Stimulated activated CD4-positive, alpha-beta T cell treated with anti-CD3 and anti-CD28 coated beads, Interleukin-2, amount 100 ng/mL, for 48 hours (primary cell): ENCODE results near the gene ACAP3.
A peak's percentile ranks its signal among the peaks of the same experiment; 100 is the strongest.

Experiments used
- DNase-seq, 2 donors: peaks; one replicate each; pipeline ENCODE4 v3.0.0-alpha.2; 2020

The ACAP3 gene

DNA sequence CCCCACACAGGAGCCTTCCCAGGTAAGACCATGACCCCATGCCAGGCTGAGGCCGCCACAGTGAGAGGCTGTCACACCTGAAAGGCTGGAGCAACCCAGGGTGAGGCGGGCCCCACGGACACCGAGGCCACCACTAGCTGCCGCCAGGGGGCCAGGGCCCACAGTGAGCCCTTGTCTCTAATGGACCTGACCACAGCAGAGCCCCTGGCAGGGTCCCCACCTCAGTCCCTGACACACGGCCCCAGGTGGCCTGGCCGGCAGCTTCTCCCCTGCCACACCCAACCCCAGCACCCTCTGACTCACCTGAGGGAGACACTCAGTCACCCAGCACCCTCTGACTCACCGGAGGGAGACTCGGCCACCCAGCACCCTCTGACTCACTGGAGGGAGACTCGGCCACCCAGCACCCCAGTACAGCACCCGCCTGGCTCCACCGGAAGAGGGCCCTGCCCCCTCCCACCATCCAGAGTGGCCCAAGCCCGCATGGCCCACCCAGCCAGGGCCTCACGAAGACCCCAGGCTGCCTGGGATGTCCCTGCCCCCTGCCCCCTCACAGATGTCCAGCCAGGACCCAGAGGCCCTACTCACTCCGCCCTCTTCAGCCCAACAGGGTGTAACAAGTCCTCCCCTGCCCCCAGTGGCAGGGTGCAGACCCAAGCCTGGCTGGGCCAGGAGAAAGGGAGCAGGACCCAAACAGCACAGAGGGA is 37.1 kb upstream of the ACAP3 start:
- no peak for DNase-seq

- DNase-seq, result no peak
Observed at GRCh38 chr1:1343811-1344421, 36.2 kb upstream of the ACAP3 start.

- DNase-seq, result no peak
Observed at GRCh38 chr1:1342584-1343115, 34.9 kb upstream of the ACAP3 start.

DNA sequence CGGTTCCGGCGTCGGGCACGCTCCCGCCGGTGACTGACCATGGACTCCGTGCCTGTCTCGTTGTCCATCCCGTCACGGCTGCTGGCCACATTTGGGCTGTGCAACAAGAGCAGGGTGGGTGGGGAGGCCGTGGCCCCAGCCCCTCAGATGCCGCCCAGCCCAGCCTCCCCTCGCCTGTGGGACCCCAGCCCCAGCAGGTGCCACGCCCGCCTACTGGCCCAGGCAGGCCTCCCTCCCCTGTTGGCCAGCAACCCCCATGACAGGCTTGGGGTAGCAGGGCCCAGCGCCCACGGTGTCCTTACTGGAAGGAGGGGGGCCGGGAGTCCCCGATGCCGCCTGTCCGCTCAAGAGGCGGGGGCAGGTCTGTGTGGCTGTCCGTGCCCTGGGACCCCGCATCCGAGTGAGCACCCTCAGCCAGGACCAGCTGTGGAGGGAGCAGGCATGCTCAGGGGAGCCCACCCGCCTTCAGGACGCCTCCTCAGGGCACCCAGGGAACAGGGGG is 34.4 kb upstream of the ACAP3 start:
- no peak for DNase-seq

GRCh38 chr1:1341549-1342021 is 33.9 kb upstream of the ACAP3 start:
- no peak for DNase-seq

DNA sequence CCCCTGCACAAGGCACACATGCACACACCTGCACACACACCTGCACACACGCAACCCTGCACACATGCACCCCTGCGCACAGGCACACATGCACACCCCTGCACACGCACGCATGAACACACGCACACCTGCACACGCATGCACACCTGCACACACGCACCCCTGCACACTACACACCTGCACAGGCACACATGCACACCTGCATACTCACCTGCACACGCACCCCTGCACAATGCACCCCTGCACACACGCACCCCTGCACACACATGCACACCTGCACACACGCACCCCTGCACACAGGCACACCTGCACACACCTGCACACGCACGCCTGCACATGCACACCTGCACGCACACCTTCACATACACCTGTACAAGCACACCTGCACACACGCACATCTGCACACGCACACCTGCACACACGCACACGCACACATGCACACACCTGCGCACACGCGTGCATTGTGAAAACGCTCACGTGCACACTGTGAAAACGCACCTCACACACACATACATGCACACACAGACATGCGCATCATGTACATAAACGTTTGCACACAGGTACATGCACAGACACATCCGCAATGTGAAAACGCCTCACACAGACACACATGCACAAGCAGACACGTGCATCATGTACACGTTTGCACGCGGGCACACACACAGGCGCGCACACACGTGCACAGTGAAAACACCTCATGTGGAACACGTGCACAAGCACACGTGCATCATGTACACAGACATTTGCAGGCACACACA is 33.2 kb upstream of the ACAP3 start:
- no peak for DNase-seq

GRCh38 chr1:1340185-1340584 is 32.5 kb upstream of the ACAP3 start:
- DNase-seq, result no peak

GRCh38 chr1:1338278-1338677 is 30.5 kb upstream of the ACAP3 start:
- DNase-seq, result no peak

DNA sequence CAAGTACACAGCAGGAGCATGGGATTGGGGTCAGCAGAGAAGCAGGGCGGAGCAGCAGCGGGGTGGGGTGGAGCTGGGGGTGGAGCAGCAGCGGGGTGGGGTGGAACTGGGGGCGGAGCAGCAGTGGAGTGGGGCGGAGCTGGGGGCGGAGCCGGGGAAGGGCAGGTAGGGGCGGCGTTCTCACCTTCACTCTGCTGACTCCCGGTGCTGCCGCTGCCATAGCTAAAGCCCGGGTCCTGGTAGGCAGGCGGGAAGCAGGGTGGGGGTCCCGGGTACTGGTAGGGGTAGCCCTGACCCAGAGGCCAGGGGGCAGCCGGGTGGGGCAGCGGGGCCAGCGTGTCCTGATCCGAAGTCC is 30.0 kb upstream of the ACAP3 start:
- peak; percentile 35 to 58 for DNase-seq

DNA sequence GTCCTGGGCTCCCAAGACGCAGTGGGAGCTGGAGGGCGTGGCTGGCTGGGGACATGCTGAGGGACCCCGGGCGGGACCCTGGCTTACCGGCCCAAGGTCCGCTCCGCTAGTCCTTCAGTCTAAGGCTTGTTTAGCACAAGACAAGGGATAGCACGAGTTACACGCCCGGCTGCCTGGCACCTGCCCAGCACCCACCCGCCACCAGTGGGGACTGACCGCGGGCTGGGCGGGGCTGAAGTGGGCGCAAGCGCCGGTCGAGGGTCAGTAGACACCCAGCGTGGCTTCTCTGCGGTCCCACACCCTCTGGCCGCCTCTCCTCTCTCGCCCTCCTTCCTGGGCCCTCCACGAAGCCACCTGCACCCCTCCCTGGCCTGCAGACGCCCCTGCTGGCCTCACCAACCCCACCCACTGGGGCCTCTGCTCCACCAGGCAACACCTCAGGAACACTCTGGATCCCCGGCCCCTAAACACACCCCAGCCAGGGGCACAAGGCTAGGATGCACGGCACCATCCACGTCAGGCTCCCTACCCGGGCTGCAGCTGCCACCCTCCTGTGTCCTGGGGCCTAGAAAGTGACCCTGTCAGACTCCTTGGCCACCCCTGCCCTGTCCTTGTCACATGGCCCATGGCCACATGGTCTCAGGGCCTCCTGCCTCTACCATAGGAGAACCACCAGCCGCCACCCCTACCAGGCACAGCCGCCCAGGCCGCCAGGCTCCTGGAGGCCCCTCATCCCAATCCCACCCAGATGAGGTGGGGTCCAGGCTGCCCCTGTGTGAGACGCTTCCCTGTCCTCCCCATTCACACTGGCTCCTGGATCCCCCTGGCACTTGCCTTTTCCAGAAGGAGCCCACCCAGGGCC is 29.4 kb upstream of the ACAP3 start:
- no peak for DNase-seq

- DNase-seq, result no peak
Observed at GRCh38 chr1:1336446-1336845, 28.7 kb upstream of the ACAP3 start.

DNA sequence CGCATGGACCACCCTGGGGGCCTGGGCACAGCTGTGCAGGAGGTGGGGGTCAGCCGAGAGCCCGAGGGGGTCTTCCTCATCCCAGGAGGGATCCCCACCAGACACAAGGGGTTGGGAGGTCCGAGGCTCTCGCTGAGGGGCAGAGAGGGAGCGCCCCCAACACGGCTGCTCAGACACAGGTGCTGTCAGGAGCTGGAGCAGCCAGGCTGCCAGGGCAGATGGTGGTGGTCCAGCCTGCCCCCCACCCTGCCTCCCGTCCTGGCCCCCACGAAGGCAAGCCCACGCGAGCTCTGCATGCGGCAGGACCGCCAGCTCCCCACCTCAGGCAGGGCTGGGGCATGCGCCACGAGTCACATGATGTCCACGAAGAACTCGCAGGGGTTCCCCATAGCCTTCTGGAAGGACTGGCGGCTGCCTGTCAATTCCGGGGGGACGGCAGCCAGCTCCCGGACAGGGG is 28.1 kb upstream of the ACAP3 start:
- no peak for DNase-seq

GRCh38 chr1:1335283-1335682 is 27.6 kb upstream of the ACAP3 start:
- no peak for DNase-seq

GRCh38 chr1:1334835-1335234 is 27.1 kb upstream of the ACAP3 start:
- no peak for DNase-seq

DNA sequence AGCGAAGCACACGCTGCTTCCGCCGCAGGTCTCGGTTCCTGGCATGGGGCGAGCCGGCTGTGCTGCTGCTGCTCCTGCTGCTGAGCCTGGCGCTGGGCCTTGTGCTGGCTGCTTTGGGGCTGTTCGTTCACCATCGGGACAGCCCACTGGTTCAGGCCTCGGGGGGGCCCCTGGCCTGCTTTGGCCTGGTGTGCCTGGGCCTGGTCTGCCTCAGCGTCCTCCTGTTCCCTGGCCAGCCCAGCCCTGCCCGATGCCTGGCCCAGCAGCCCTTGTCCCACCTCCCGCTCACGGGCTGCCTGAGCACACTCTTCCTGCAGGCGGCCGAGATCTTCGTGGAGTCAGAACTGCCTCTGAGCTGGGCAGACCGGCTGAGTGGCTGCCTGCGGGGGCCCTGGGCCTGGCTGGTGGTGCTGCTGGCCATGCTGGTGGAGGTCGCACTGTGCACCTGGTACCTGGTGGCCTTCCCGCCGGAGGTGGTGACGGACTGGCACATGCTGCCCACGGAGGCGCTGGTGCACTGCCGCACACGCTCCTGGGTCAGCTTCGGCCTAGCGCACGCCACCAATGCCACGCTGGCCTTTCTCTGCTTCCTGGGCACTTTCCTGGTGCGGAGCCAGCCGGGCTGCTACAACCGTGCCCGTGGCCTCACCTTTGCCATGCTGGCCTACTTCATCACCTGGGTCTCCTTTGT is 26.0 kb upstream of the ACAP3 start:
- DNase-seq, result no peak

- DNase-seq, result no peak
Observed at GRCh38 chr1:1332774-1333480, 25.2 kb upstream of the ACAP3 start.

DNA sequence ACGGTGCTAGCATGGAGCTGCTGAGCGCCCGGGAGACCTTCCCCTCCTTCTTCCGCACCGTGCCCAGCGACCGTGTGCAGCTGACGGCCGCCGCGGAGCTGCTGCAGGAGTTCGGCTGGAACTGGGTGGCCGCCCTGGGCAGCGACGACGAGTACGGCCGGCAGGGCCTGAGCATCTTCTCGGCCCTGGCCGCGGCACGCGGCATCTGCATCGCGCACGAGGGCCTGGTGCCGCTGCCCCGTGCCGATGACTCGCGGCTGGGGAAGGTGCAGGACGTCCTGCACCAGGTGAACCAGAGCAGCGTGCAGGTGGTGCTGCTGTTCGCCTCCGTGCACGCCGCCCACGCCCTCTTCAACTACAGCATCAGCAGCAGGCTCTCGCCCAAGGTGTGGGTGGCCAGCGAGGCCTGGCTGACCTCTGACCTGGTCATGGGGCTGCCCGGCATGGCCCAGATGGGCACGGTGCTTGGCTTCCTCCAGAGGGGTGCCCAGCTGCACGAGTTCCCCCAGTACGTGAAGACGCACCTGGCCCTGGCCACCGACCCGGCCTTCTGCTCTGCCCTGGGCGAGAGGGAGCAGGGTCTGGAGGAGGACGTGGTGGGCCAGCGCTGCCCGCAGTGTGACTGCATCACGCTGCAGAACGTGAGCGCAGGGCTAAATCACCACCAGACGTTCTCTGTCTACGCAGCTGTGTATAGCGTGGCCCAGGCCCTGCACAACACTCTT is 24.5 kb upstream of the ACAP3 start:
- DNase-seq, result no peak

DNA sequence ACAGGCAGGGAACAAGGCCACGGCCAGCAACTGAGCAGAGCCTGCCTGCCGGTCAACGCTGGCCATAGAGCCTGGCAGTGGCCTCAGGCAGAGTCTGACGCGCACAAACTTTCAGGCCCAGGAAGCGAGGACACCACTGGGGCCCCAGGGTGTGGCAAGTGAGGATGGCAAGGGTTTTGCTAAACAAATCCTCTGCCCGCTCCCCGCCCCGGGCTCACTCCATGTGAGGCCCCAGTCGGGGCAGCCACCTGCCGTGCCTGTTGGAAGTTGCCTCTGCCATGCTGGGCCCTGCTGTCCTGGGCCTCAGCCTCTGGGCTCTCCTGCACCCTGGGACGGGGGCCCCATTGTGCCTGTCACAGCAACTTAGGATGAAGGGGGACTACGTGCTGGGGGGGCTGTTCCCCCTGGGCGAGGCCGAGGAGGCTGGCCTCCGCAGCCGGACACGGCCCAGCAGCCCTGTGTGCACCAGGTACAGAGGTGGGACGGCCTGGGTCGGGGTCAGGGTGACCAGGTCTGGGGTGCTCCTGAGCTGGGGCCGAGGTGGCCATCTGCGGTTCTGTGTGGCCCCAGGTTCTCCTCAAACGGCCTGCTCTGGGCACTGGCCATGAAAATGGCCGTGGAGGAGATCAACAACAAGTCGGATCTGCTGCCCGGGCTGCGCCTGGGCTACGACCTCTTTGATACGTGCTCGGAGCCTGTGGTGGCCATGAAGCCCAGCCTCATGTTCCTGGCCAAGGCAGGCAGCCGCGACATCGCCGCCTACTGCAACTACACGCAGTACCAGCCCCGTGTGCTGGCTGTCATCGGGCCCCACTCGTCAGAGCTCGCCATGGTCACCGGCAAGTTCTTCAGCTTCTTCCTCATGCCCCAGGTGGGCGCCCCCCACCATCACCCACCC is 23.6 kb upstream of the ACAP3 start, which contains the start of gene TAS1R3:
TSS of gene TAS1R3 (plus strand) at position 213 of the 898 bp plus-strand sequence. CDS start at position 279, 66 bp downstream.
- no peak for DNase-seq

- DNase-seq, result no peak
Observed at GRCh38 chr1:1330366-1331067, 22.8 kb upstream of the ACAP3 start.
